Natural killer cell (primary cell): ENCODE results near the gene IGFL3. TPM values are rescaled to one million over a fixed set of nuclear protein-coding genes. Genes with fewer than 3 reads are reported as not detected.

Experiments
- ATAC-seq, 3 donors: fragments of 150-1000 bp in 2 of 3; fragments of 200-7000 bp in 1 of 3; cut with Tn5 transposase; 1 replicate in 1 of 3; 2 replicates in 2 of 3; pipeline ENCODE4 v1.10.0; 2021; ENCODE audit warnings: mild to moderate bottlenecking in 2 of 3, moderate library complexity in 2 of 3
- DNase-seq, 2 donors: peaks; one replicate each; pipeline versions ENCODE4 v3.0.0 to v3.0.0-alpha.2; 2013 to 2021; ENCODE audit warnings: mixed read lengths in 1 of 2
- H3K27ac ChIP-seq: one replicate; pipeline ENCODE4 v1.5.1; 2013; ENCODE audit warnings: mild to moderate bottlenecking, low read length
- H3K27me3 ChIP-seq: one replicate; pipeline ENCODE4 v1.6.1; 2013; ENCODE audit warnings: low read length; ENCODE audit not compliant: control insufficient read depth, insufficient read depth
- H3K36me3 ChIP-seq: one replicate; pipeline ENCODE4 v1.6.1; 2013; ENCODE audit warnings: low read length; ENCODE audit not compliant: control insufficient read depth, insufficient read depth
- H3K4me1 ChIP-seq: one replicate; pipeline ENCODE4 v1.6.1; 2013; ENCODE audit warnings: low read length; ENCODE audit not compliant: control insufficient read depth, insufficient read depth
- H3K4me3 ChIP-seq: one replicate; pipeline ENCODE4 v1.5.1; 2013; ENCODE audit warnings: low read length
- H3K9me3 ChIP-seq: one replicate; pipeline ENCODE4 v1.6.1; 2013; ENCODE audit warnings: low read length; ENCODE audit not compliant: control insufficient read depth, insufficient read depth
- H3K27ac Mint-ChIP-seq, 2 donors: one replicate each; pipeline ENCODE4 v1.8.0; 2022; ENCODE audit warnings: mild to moderate bottlenecking in 2 of 2, mixed read lengths in 2 of 2, moderate library complexity in 1 of 2
- H3K27me3 Mint-ChIP-seq, 2 donors: one replicate each; pipeline ENCODE4 v1.8.0; 2022; ENCODE audit warnings: low read depth in 2 of 2, mixed read lengths in 2 of 2
- H3K36me3 Mint-ChIP-seq: one replicate; pipeline ENCODE4 v1.8.0; 2022; ENCODE audit warnings: mixed read lengths
- H3K4me1 Mint-ChIP-seq, 2 donors: one replicate each; pipeline ENCODE4 v1.8.0; 2022; ENCODE audit warnings: mixed read lengths in 2 of 2
- H3K4me3 Mint-ChIP-seq: one replicate; pipeline ENCODE4 v1.8.0; 2022; ENCODE audit warnings: mild to moderate bottlenecking, moderate library complexity, mixed read lengths
- H3K9me3 Mint-ChIP-seq, 2 donors: one replicate each; pipeline ENCODE4 v1.8.0; 2022; ENCODE audit warnings: mixed read lengths in 2 of 2
- WGBS: methylation state at CpG from one replicate; pipeline ENCODE4 v1.1.7; 2013; ENCODE audit warnings: missing lambda C conversion rate; ENCODE audit not compliant: insufficient coverage; 5-methylcytosine and 5-hydroxymethylcytosine counted together
- intact Hi-C: fragments of 100-400 bp; cut with micrococcal nuclease; formaldehyde crosslinking; loops from one replicate; pipeline ENCODE4 v1.14.2; 2022
- total RNA-seq, 4 donors: library from RNA; stranded (reverse); fragments of 120-200 nt in 1 of 4; gene quantifications; one replicate each; pipeline versions ENCODE4 v1.2.3 to v1.2.4, GENCODE V29; 2013 to 2022
- TF ChIP-seq, protein P1 (sequence below): fragments of 200-600 bp; IDR thresholded peaks from one replicate; pipeline ENCODE4 v1.8.0; 2022; ENCODE audit warnings: antibody characterized with exemption

Gene IGFL3
- total RNA-seq, 3 donors from 2014 or later (not counting 1 experiment from before 2014, with no cell fraction given) = not detected

DNA sequence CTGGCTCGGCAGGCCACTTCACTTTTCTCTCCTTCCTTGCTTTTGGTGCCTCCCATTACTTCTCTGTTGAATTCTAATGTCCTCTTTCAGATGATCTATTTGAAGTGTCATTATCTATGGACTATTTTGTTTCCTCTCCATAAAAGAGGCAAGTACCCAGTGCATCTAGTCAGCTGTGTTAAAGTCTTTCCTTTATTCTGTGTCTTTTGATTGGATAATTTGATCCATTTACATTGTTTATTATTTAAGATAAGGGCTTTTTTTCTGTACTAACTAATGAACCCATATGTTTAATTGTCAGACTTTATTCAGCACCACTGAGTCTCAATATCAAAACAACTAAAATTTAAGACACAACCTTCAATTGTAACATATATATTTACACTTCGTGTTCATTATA, 36.4 kb downstream of the IGFL3 start:
- TF ChIP-seq, protein P1, sequence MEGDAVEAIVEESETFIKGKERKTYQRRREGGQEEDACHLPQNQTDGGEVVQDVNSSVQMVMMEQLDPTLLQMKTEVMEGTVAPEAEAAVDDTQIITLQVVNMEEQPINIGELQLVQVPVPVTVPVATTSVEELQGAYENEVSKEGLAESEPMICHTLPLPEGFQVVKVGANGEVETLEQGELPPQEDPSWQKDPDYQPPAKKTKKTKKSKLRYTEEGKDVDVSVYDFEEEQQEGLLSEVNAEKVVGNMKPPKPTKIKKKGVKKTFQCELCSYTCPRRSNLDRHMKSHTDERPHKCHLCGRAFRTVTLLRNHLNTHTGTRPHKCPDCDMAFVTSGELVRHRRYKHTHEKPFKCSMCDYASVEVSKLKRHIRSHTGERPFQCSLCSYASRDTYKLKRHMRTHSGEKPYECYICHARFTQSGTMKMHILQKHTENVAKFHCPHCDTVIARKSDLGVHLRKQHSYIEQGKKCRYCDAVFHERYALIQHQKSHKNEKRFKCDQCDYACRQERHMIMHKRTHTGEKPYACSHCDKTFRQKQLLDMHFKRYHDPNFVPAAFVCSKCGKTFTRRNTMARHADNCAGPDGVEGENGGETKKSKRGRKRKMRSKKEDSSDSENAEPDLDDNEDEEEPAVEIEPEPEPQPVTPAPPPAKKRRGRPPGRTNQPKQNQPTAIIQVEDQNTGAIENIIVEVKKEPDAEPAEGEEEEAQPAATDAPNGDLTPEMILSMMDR = no peak
- ATAC-seq = no peak
- H3K4me1 ChIP-seq = no peaks in the 10 kb centered on the region
- H3K4me3 ChIP-seq = no peak overlapping the region
- peaks cover 36 to 53% of the 10 kb centered on the region in 2 donors for H3K27me3 Mint-ChIP-seq
- H3K9me3 Mint-ChIP-seq = peaks cover 3 to 8% of the 10 kb centered on the region in 2 donors
- peaks cover 37% of the 10 kb centered on the region for H3K36me3 Mint-ChIP-seq
- 83% methylated on average over 1 of the region's 2 CpGs for WGBS
- peaks cover 17% of the 10 kb centered on the region for H3K27me3 ChIP-seq
- H3K36me3 ChIP-seq = no peaks in the 10 kb centered on the region
- no peaks in the 10 kb centered on the region for H3K4me1 Mint-ChIP-seq
- DNase-seq = no peak
- no peak overlapping the region for H3K27ac ChIP-seq
- no peak overlapping the region for H3K4me3 Mint-ChIP-seq
- intact Hi-C loops = no loop called here
- H3K27ac Mint-ChIP-seq = no peak overlapping the region
- peaks cover 20% of the 10 kb centered on the region for H3K9me3 ChIP-seq

DNA sequence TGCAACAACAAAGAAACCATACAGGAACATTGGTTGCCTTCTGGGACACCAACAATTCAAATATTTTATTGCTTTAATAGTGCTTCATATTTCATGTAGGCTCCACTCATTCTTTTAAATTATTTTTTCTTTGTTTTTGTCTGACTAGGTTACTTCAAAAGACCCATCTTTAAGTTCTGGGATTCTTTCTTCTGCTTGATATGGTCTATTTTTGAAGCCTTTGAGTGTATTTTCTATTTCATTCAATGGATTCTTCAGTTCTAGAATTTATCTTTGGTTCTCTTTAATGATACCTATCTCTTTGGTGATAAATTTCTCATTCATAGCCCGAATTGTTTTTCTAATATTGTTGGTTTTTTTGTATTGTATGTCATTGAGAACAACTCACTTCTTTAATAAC, 38.6 kb downstream of the IGFL3 start:
- Mint-ChIP-seq H3K4me1 (no peaks in the 10 kb centered on the region), H3K27ac (no peak overlapping the region), H3K27me3 (peaks cover 46 to 70% of the 10 kb centered on the region in 2 donors), H3K9me3 (peaks cover 3 to 8% of the 10 kb centered on the region in 2 donors), H3K4me3 (no peak overlapping the region), H3K36me3 (peaks cover 34% of the 10 kb centered on the region)
- ATAC-seq = no peak
- no peaks in the 10 kb centered on the region for H3K36me3 ChIP-seq
- peaks cover 20% of the 10 kb centered on the region for H3K9me3 ChIP-seq
- H3K27me3 ChIP-seq = peaks cover 29% of the 10 kb centered on the region
- H3K4me1 ChIP-seq = no peaks in the 10 kb centered on the region
- TF ChIP-seq, protein P1 = no peak
- no peak overlapping the region for H3K4me3 ChIP-seq
- no peak for DNase-seq
- intact Hi-C loops = no loop called here
- H3K27ac ChIP-seq = no peak overlapping the region
- no CpG with 5 or more reads among the region's 1 CpG for WGBS

DNA sequence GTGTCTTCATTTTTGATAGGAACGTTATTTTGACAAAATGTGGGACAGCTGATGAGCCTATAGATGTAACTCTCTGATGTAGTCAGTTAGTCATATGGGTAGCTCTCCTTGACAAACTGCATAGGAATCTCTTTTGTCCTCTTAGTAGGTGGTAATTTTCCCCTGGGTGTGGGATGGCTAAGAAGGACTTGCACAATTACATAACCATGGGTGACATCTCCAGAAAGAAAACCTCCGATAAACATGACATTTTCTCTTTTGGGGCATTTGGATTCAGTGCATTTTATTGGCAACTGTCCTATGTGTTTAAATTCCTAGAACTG, 41.8 kb downstream of the IGFL3 start:
- Histone ChIP-seq H3K9me3 (peaks cover 22% of the 10 kb centered on the region), H3K4me3 (no peak overlapping the region), H3K36me3 (no peaks in the 10 kb centered on the region), H3K27ac (no peak overlapping the region), H3K4me1 (no peaks in the 10 kb centered on the region), H3K27me3 (peaks cover 41% of the 10 kb centered on the region)
- TF ChIP-seq, protein P1 = no peak
- Mint-ChIP-seq H3K27ac (no peak overlapping the region), H3K4me1 (no peaks in the 10 kb centered on the region), H3K36me3 (peaks cover 24% of the 10 kb centered on the region), H3K9me3 (peaks cover 3 to 4% of the 10 kb centered on the region in 2 donors), H3K4me3 (no peak overlapping the region), H3K27me3 (peaks cover 53 to 69% of the 10 kb centered on the region in 2 donors)
- ATAC-seq (no peak), DNase-seq (no peak)
- WGBS = 53% methylated on average over 2 of the region's 2 CpGs
- intact Hi-C loops = loop anchor here (1.0 kb wide), 1 partner anchor 183 kb away; no protein-coding TSS in a partner anchor
